Limb (tissue), 2 donors: ENCODE measurements around the gene PLEKHG5.
"Not testable (repeated sequence)": the region's sequence is repeated elsewhere in the genome, so short reads cannot be mapped to it uniquely, and the experiment has no call there.

Experiments used
- DNase-seq, 2 donors: peaks; one replicate each; pipeline ENCODE4 v3.0.0-alpha.2; 2016; ENCODE audit errors: extremely low spot score in 2 of 2

PLEKHG5 gene

GRCh38 chr1:6464514-6464836, 27.0 kb downstream of the PLEKHG5 start:
- DNase-seq, result no peak

DNA sequence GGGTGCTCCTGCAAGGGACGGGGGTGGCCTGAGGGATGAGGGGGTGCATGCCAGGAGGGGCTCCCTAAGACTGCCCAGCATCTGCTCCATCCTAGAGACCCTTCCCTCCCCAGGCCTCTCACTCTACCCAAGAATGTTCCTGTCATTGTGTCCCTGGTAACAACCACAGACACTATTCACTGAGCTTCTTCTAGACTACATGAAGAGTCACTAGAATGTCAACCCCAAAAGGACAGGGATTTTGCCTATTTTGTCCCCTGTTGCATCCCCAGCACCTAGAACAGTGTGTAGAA, 28.4 kb downstream of the PLEKHG5 start:
- no peak for DNase-seq

DNA sequence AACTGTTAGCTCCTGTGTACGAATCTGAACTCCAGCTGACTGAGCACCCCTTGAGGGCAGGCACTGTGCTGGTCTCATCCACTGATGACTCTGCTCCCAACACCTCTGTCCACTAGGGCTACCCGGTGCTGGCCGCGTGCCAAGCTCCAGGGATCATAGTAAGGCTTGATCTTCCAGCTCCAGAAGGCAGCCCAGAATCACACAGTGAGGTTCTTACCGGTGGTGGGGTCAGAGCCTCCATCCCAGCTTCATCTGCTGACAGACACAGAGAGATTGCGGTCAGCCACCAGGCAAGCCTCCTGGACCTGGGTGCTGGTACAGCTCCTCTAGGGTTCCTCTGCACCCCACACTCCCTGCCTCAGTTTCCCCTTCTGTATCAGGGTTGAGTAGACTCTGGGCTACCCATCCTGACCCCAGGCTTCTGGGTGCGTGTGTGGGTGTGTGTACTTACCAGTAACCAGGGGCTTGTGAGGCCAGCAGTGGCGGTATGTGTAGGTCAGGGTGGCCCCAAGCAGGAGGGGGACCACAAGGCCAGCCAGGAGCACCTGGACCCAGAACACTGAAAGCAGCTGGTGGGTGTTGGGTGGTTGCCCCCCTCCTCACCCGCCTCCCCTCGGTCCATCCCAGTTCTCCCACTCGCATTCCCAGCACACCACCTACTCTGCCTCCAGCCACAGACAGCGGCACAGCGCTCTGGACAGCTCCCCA, 28.9 kb downstream of the PLEKHG5 start:
- DNase-seq, result no peak

GRCh38 chr1:6461538-6462411, 29.7 kb downstream of the PLEKHG5 start:
- DNase-seq, result no peak

DNA sequence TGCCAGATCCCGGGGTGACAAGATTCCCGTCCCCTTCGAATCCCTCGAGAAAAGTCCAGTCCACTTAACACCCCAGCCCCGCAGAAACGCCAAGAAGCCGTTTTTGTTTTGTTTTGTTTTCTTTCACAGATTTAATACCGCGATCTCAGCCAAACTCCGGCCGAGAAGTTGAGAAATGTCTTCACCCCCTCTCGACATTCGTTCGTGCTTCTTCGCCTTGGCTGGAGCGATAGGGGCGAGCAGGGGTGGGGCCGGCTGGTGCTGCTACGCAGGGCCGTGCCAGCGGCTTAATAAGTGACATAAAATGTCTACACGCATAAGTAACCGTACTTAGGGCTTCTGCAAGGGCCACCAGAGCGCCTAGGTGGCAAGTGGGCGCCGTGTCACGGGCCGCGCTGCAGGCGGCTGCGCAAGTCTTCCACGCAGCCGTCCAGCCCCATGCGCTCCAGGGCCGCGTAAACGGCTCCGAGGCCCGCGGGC, 30.4 kb downstream of the PLEKHG5 start:
- DNase-seq, result no peak

DNA sequence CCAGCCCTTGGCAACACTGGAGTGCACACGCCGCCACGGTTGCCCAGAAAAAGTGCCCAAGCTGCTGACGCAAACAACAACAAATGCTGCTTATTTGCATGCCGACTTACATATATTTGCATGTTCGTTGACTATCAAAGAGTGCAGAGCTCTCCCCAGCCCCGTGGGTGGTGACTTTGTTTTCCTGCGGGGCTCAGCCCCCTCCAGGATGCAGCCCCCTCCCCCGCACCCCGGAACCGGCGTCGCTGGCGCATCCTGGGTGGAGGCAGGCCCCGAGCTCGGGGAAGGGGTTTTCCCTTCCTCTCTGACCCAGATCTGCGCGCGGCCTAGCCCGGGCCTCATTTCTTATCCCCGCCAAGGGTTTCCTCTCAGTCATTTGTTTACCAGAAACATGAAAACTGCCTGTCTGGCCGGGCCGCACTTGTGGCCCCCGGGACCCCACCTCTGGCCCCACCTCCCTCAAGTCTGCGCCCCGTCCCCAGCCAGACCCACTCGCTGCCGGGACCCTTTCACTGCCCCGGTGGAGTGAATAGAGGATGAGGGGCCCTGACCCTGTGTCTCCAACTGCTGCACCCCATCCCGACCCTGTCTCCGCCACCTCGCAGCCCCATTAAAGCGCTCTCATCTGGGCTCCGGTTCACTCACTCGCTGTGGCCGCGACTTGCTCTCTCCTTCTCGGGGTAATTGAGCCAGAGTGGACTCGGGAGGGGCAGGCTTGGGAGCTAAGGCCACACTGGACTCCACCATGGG, 31.0 kb downstream of the PLEKHG5 start:
- no peak for DNase-seq

DNA sequence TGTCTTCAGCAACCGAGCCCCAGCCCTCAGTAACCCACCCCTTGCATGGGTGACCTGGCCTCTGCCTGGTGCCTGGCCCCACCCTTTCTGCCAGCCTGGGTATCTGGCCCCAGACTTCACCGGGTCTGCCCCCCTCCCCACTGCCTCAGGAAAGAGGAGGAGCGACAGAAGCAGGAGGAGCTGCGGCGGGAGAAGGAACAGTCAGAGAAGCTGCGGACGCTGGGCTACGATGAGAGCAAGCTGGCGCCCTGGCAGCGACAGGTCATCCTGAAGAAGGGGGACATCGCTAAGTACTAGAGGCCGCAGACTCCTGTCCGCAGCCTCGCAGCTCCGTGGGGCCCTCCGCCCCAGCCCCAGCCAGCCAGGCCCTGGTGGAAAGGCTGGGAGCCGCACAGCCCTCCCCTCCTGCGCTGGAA, 31.6 kb downstream of the PLEKHG5 start:
- DNase-seq, result no peak

GRCh38 chr1:6456800-6457466, 34.5 kb downstream of the PLEKHG5 start:
- DNase-seq, result no peak

GRCh38 chr1:6455752-6456520, 35.5 kb downstream of the PLEKHG5 start:
- not testable (repeated sequence) for DNase-seq

DNA sequence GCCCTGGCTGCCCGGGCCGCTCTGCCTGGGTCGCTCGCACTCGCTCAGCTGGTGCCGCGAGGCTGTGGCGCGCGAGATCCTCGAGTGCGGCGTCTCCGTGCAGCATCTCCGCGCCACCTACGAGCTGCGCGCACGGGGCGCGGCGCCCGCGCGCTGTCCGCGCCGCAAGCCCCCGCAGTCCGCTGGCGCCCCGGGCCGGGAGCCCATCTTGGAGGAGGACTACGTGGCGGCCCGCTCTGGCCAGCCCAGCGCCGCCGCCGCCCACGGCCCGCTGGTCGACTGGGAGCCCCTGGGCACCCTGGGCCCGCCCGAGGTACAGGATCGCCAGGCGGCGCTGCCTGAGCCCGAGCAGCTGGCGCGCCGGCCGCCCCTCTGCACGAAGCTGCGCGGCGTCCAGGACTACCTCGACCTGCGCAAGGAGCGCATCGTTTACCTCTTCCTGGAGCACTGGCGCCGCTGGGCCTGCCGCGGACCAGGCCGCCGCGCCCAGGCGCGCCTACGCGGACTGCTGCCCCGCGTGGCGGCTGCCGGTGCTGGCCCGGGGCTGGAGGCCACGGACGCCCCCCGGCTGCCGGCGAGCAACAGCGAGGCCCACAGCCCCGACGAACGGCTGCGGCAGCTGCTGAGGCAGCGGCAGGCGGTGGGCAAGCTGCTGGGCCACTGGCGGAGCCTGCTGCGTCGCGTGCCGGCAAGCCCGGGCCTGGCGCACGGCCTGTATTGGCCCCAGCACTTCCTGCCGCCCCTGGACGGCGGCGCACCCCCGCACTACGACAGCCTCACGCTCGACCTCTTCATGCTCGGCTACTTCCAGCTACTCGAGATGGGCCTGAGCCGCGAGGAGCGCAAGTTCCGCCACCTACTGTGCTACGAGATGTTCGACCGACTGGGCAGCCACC, 36.4 kb downstream of the PLEKHG5 start:
- no peak for DNase-seq

DNA sequence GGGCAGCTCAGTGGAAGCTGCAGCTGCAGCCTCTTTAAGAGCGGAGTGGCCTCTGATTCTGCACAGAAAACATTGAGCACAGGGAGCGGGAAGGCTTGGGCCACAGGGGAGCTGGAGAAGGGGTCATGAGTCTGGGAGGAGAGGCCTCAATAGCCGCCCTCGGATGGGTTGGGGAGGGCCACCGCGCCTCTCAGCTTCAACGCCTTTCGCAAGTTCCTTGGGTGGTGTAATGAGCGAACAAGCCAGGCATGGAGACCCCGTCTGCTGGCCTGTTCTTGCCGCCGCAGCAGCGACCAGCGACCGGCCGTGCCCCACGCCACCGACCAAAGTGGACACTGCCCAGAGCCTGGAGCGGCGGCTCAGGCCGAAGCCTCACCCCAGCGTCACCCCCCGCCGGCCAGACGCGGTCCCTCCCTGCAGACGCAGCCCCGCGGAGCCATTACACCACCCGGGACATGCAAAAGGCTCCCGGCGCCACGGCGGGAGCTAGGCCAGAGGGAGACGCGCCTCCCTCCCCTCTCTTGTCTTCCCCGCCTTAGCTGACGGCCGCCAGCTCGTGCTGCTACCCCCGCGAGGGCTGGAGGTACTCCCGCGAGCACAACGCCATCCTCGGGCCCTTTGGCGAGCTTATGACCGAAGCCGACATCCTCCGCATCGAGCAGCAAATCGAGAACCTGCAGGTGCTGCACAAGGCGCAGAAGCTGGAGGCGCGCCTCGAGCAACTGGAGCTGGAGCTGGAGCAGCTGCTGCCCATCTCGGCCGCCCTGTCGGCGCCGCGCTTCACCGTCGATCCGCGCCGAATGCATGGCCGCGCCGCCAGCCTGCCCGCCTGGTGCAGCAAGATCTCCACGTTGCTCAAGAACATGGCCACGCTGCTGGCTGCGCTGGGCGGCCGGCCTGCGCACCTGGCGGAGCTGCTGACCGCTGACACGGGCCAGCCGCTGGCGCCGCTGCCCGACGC, 37.3 kb downstream of the PLEKHG5 start:
- not testable (repeated sequence) for DNase-seq

DNA sequence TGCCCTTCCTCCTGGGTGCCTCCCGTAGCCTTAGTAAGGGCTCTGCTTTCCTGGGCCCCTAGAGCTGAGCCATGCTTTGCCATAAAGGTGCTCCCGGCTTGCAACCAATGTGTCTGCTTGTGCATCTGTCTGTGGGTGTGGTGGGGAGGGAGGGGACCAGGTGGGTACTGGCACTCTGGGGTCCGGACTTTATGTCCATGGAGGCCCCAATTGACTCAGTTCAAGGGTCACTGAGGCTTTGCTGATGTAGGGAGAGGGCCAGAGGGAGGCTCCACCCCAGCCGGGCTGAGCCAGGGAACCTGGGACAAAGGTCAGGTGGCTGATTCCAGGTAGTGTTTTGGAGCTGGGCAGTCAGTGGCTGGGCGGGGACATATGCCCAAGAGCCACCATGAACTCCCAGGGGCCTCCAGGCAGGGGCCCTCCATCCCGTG, 40.5 kb downstream of the PLEKHG5 start:
- no peak for DNase-seq

GRCh38 chr1:6450486-6450885, 41.0 kb downstream of the PLEKHG5 start:
- DNase-seq, result not testable (repeated sequence)

DNA sequence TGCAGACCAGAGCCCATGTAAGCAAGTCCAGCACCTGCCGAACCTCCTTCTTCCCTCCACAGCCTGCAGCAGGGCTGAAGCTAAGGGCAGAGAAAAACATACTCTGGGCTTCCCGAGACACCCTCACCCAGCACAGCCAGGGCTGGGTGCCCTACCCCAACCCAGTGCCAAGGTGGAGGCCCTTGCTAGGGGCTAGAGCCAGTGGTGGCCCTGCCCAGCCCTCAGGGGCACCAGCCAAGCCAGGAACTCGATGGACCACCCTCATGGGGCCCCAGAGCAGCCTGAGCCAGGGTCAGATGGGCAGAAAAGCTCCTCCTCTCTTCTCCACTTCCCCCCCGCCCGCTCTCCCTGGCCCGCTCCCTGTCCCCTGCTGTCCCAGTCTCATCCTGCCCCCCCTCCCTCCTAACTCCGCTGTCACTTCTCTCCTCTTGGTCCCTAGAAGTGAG, 41.4 kb downstream of the PLEKHG5 start:
- DNase-seq, result no peak

DNA sequence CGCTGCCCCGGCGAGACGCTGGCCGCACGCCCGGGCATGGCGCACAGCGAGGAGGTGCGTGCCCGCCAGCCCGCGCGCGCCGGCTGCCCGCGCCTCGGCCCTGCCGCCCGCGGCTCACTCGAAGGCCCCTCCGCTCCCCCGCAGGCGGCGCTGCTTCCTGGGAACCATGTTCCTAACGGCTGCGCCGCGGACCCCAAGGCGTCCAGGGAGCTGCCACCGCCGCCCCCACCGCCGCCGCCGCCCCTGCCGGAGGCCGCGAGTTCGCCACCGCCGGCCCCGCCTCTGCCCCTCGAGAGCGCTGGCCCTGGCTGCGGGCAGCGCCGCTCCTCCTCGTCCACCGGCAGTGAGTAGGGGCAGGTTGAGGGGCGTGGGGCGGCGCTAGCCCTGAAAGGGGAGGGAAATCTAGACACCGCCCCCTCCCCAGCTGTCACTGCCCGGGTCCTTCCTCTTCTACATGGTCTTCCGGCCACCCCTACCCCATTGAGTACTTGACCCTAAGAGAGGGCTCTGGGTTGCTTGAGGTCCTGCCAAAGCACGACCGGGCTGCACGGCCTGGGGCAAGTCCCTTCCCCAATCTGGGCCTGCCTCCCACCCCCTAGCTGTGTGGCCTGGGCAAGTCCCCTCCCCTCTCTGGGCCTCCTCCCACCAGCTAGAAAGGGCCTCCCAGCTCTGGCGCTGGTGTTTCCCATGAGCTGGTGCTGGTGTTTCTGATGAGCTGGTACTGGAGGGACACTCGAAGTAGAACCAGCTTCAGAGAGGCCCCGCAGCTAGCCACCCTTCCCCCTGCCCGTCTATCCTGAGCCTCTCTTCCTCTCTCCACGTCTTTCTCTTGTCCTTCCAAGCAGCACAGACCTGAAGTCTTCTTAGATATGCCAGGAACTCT, 42.5 kb downstream of the PLEKHG5 start:
- peak in 1 of 2 donors; percentile 69 for DNase-seq

DNA sequence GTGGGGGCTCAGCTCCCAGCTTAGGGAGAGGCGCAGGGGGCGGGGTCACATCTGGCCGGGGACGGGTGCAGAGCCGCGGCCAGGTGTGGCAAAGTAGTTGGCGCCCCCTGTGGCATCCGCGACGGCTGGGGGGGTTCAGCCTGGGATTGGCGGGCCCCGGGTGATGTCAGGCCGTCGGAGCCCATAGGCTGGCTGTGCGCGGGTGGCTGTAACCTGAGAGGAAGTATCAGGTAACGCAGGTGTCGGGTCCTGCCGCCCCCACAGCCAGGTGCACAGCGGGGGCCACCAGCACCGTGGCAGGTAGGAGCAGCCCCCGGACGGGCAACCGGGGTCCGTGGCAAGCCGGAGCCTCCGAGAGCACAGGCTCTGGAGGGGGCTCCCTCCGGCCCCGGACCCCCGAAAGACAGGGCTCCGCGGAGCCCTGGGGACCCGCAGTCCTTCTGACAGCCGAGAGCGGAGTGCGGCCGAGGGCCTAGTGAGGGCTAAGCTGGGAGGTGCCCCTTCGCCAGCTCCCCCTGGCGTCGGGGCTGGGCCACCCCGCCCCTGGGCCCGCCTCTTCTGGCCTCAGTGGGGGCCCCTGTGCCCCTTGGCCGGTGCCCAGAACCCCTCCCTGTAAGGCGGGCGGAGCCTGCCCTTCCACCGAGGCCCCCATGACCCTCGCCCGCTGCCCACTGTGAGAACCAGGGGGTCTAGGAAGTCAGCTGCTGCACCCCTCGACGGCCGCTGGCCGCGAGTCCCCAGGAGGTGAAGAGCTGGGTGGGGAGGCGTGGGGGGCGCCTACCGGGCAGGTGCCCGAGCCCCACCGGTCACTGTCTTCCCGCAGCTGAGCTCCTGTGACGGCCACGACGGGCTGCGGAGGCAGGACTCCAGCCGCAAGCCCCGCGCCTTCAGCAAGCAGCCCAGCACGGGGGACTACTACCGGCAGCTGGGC, 43.4 kb downstream of the PLEKHG5 start:
- DNase-seq, result no peak
